ENCODE data around the gene DLG2. TPM values are rescaled to one million over a fixed set of nuclear protein-coding genes. Genes with fewer than 3 reads are reported as not detected.

Gene DLG2
- total and polyA plus RNA-seq, 2 of the 8 experiments (the other 6 are each of a cell fraction or from before 2014, with no cell fraction given) = 1.7 to 14.3 TPM

DNA sequence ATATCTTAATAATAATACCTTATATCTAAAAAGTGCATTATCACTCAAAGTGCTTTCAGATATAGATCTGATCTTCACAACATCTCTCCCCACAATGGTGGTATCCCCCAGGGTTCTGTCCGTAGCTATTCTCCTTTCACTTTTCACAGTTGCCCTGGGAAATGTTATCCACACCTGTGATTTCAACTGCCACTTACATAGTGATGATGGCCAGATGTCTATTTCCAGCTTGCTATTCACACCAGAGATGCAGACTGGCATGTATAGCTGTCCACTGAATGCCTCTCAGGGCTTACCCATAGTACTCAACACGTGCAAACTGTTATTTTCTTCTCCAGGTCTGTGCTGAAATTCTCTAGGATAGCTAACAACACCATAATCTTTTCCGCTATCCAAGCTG is 724.7 kb downstream of the DLG2 start (continued):
- TF ChIP-seq NANOG (IDR thresholded peaks at IDR 0.05; ENCODE audit: insufficient read depth, low read depth, low read length, poor library complexity, severe bottlenecking) = no peak
- TF ChIP-seq GABPA (IDR thresholded peaks at IDR 0.05; ENCODE audit: borderline replicate concordance, insufficient read depth, low read length) = no peak
- no peak for TF ChIP-seq CBX5 (IDR thresholded peaks at IDR 0.05; ENCODE audit: low read depth, low read length)
- TF ChIP-seq CREB1 (IDR thresholded peaks at IDR 0.05) = no peak
- no peak for TF ChIP-seq KDM1A (IDR thresholded peaks at IDR 0.05; ENCODE audit: borderline replicate concordance, low read length)
- TF ChIP-seq CHD1 (IDR thresholded peaks at IDR 0.05; ENCODE audit: low read depth, low read length) = no peak
- no peak for TF ChIP-seq EGR1 (IDR thresholded peaks at IDR 0.05; ENCODE audit: borderline replicate concordance, low read depth, low read length)
- TF ChIP-seq ZNF274 (IDR thresholded peaks at IDR 0.05; ENCODE audit: borderline replicate concordance, extremely low read depth, low read length) = no peak
